Activated CD4-positive, alpha-beta T cell treated with anti-CD3 and anti-CD28 coated beads, Interleukin-2, amount 10 ng/mL, durations not matched to agents 24 days and 14 days (primary cell): ENCODE results near the gene TLNRD1. TPM values are rescaled to one million over a fixed set of nuclear protein-coding genes. Genes with fewer than 3 reads are reported as not detected.
"Not testable (repeated sequence)": the region's sequence is repeated elsewhere in the genome, so short reads cannot be mapped to it uniquely, and the experiment has no call there.

Experiments used
- DNase-seq: peaks from one replicate; pipeline ENCODE4 v3.0.0; 2022
- H3K27ac Mint-ChIP-seq: one replicate; pipeline ENCODE4 v1.8.0; 2022; ENCODE audit warnings: mild to moderate bottlenecking, mixed read lengths
- H3K27me3 Mint-ChIP-seq: one replicate; pipeline ENCODE4 v1.8.0; 2022; ENCODE audit warnings: mixed read lengths
- H3K36me3 Mint-ChIP-seq: one replicate; pipeline ENCODE4 v1.8.0; 2022; ENCODE audit warnings: low read depth, mild to moderate bottlenecking, mixed read lengths
- H3K4me1 Mint-ChIP-seq: one replicate; pipeline ENCODE4 v1.8.0; 2021; ENCODE audit warnings: mixed read lengths
- H3K4me3 Mint-ChIP-seq: one replicate; pipeline ENCODE4 v1.8.0; 2022; ENCODE audit warnings: mild to moderate bottlenecking, moderate library complexity, mixed read lengths
- H3K9me3 Mint-ChIP-seq: one replicate; pipeline ENCODE4 v1.8.0; 2021; ENCODE audit warnings: mixed read lengths
- intact Hi-C: fragments of 100-400 bp; cut with micrococcal nuclease; formaldehyde crosslinking; loops from one replicate; pipeline ENCODE4 v1.15.1; 2023
- total RNA-seq: library from RNA; stranded (reverse); gene quantifications from 2 replicates; pipeline ENCODE4 v1.2.3, GENCODE V29; 2022

TLNRD1 gene
- 25.6 and 25.8 TPM in 2 replicates for total RNA-seq

- peak within 1 kb of the TSS; percentile 98 for H3K27ac Mint-ChIP-seq
- intact Hi-C loops = loop anchor here (1.0 kb wide), 3 partner anchors 11 to 296 kb away; partner anchors contain the start of gene MESD
- H3K4me1 Mint-ChIP-seq = peaks cover 49% of the 10 kb centered on the region
Measured at GRCh38 chr15:81000624-81001151, at the start of gene TLNRD1. Gene TLNRD1 (plus strand): TSS chr15:81000923. CDS start chr15:81002272, 1,349 bp downstream.

GRCh38 chr15:80951941-80952340 lies 48.8 kb upstream of the TLNRD1 start:
- H3K36me3 Mint-ChIP-seq = peaks cover 34% of the 10 kb centered on the region
- intact Hi-C loops = no loop called here

More at GRCh38 chr15:81000624-81001151, at the start of gene TLNRD1:
- no peaks in the 10 kb centered on the region for H3K27me3 Mint-ChIP-seq
- H3K4me3 Mint-ChIP-seq = peak within 1 kb of the TSS; percentile 98
- peaks cover 32% of the 10 kb centered on the region for H3K36me3 Mint-ChIP-seq
- peak; percentile 97 for DNase-seq
- H3K9me3 Mint-ChIP-seq = no peaks in the 10 kb centered on the region

GRCh38 chr15:80953001-80953952 lies 47.4 kb upstream of the TLNRD1 start:
- Mint-ChIP-seq H3K4me1 (peaks cover 13% of the 10 kb centered on the region), H3K27ac (no peak overlapping the region), H3K9me3 (no peaks in the 10 kb centered on the region), H3K36me3 (peaks cover 28% of the 10 kb centered on the region), H3K27me3 (no peaks in the 10 kb centered on the region), H3K4me3 (no peak overlapping the region)
- no peak for DNase-seq
- intact Hi-C loops = no loop called here

More at GRCh38 chr15:80951941-80952340, 48.8 kb upstream of the TLNRD1 start:
- no peaks in the 10 kb centered on the region for H3K9me3 Mint-ChIP-seq
- H3K4me3 Mint-ChIP-seq = no peak overlapping the region
- no peak for DNase-seq
- no peaks in the 10 kb centered on the region for H3K27me3 Mint-ChIP-seq
- H3K27ac Mint-ChIP-seq = no peak overlapping the region
- H3K4me1 Mint-ChIP-seq = peaks cover 8% of the 10 kb centered on the region

GRCh38 chr15:80953953-80954778 lies 46.6 kb upstream of the TLNRD1 start:
- H3K36me3 Mint-ChIP-seq = peaks cover 32% of the 10 kb centered on the region
- H3K27me3 Mint-ChIP-seq = no peaks in the 10 kb centered on the region
- H3K9me3 Mint-ChIP-seq = no peaks in the 10 kb centered on the region
- DNase-seq = no peak
- H3K4me3 Mint-ChIP-seq = no peak overlapping the region
- intact Hi-C loops = no loop called here
- peaks cover 13% of the 10 kb centered on the region for H3K4me1 Mint-ChIP-seq
- no peak overlapping the region for H3K27ac Mint-ChIP-seq

- intact Hi-C loops, H3K27me3 Mint-ChIP-seq, H3K27ac Mint-ChIP-seq, H3K9me3 Mint-ChIP-seq, H3K4me3 Mint-ChIP-seq: not testable (repeated sequence)
- peaks cover 34% of the 10 kb centered on the region for H3K36me3 Mint-ChIP-seq
- DNase-seq = peak; percentile 70
- H3K4me1 Mint-ChIP-seq = peaks cover 13% of the 10 kb centered on the region
Measured at GRCh38 chr15:80955571-80956452, 44.9 kb upstream of the TLNRD1 start.

- H3K9me3 Mint-ChIP-seq = no peaks in the 10 kb centered on the region
- H3K27ac Mint-ChIP-seq = no peak overlapping the region
- DNase-seq = no peak
- intact Hi-C loops = no loop called here
- peaks cover 16% of the 10 kb centered on the region for H3K4me1 Mint-ChIP-seq
- no peak overlapping the region for H3K4me3 Mint-ChIP-seq
- H3K27me3 Mint-ChIP-seq = no peaks in the 10 kb centered on the region
- H3K36me3 Mint-ChIP-seq = peaks cover 33% of the 10 kb centered on the region
Measured at GRCh38 chr15:80957556-80957955, 43.2 kb upstream of the TLNRD1 start.

GRCh38 chr15:80957976-80958375 lies 42.7 kb upstream of the TLNRD1 start:
- Mint-ChIP-seq H3K36me3 (peaks cover 34% of the 10 kb centered on the region), H3K9me3 (no peaks in the 10 kb centered on the region), H3K27ac (no peak overlapping the region), H3K4me1 (peaks cover 20% of the 10 kb centered on the region), H3K4me3 (no peak overlapping the region), H3K27me3 (no peaks in the 10 kb centered on the region)
- intact Hi-C loops = no loop called here
- DNase-seq = no peak

GRCh38 chr15:80958818-80959495 lies 41.8 kb upstream of the TLNRD1 start:
- H3K27ac Mint-ChIP-seq = no peak overlapping the region
- no peak overlapping the region for H3K4me3 Mint-ChIP-seq
- H3K27me3 Mint-ChIP-seq = no peaks in the 10 kb centered on the region
- peaks cover 21% of the 10 kb centered on the region for H3K4me1 Mint-ChIP-seq
- H3K36me3 Mint-ChIP-seq = peaks cover 42% of the 10 kb centered on the region
- DNase-seq = no peak
- peaks cover 2% of the 10 kb centered on the region for H3K9me3 Mint-ChIP-seq
- intact Hi-C loops = no loop called here

GRCh38 chr15:80965454-80965853 lies 35.3 kb upstream of the TLNRD1 start:
- H3K27me3 Mint-ChIP-seq, H3K4me3 Mint-ChIP-seq, DNase-seq, intact Hi-C loops, H3K27ac Mint-ChIP-seq, H3K9me3 Mint-ChIP-seq: not testable (repeated sequence)
- H3K4me1 Mint-ChIP-seq = peaks cover 13% of the 10 kb centered on the region
- peaks cover 54% of the 10 kb centered on the region for H3K36me3 Mint-ChIP-seq

GRCh38 chr15:80966431-80967197 lies 34.1 kb upstream of the TLNRD1 start:
- Mint-ChIP-seq H3K27ac (no peak overlapping the region), H3K4me3 (no peak overlapping the region), H3K9me3 (peaks cover 7% of the 10 kb centered on the region), H3K27me3 (no peaks in the 10 kb centered on the region), H3K4me1 (peaks cover 14% of the 10 kb centered on the region), H3K36me3 (peaks cover 51% of the 10 kb centered on the region)
- no peak for DNase-seq
- intact Hi-C loops = no loop called here

GRCh38 chr15:80967451-80967850 lies 33.3 kb upstream of the TLNRD1 start:
- intact Hi-C loops = no loop called here
- Mint-ChIP-seq H3K4me1 (peaks cover 12% of the 10 kb centered on the region), H3K36me3 (peaks cover 52% of the 10 kb centered on the region), H3K9me3 (peaks cover 7% of the 10 kb centered on the region), H3K27me3 (no peaks in the 10 kb centered on the region), H3K27ac (no peak overlapping the region), H3K4me3 (no peak overlapping the region)
- no peak for DNase-seq

- no peaks in the 10 kb centered on the region for H3K27me3 Mint-ChIP-seq
- intact Hi-C loops = no loop called here
- DNase-seq = no peak
- peaks cover 7% of the 10 kb centered on the region for H3K9me3 Mint-ChIP-seq
- H3K27ac Mint-ChIP-seq = no peak overlapping the region
- peaks cover 6% of the 10 kb centered on the region for H3K4me1 Mint-ChIP-seq
- peaks cover 47% of the 10 kb centered on the region for H3K36me3 Mint-ChIP-seq
- H3K4me3 Mint-ChIP-seq = no peak overlapping the region
Measured at GRCh38 chr15:80967991-80968510, 32.7 kb upstream of the TLNRD1 start.
